Measurements from ENCODE around the gene RSRC1. TPM values are rescaled to one million over a fixed set of nuclear protein-coding genes. Genes with fewer than 3 reads are reported as not detected.

RSRC1 gene
- total RNA-seq, 4 donors from 2014 or later = 22.5 to 41.4 (median 32.9) TPM

GRCh38 chr3:158295771-158296170, 185.9 kb downstream of the RSRC1 start:
- Histone ChIP-seq H3K27ac (no peak overlapping the region), H3K27me3 (no peaks in the 10 kb centered on the region), H3K4me3 (no peak overlapping the region), H3K9me3 (no peaks in the 10 kb centered on the region), H3K36me3 (no peaks in the 10 kb centered on the region), H3K4me1 (no peaks in the 10 kb centered on the region)
- DNase-seq = no peak
- TF ChIP-seq CTCF (IDR thresholded peaks at IDR 0.05) = no peak
- no peak for TF ChIP-seq POLR2A (IDR thresholded peaks at IDR 0.05)
- WGBS, 2 donors = 59 to 76% methylated on average over 2 of the region's 2 CpGs
- intact Hi-C loops (cut with DNase I) = no loop called here

- no peaks in the 10 kb centered on the region for H3K9me3 ChIP-seq
- H3K4me3 ChIP-seq = no peak overlapping the region
- no peaks in the 10 kb centered on the region for H3K4me1 ChIP-seq
- intact Hi-C loops (cut with DNase I) = no loop called here
- H3K27ac ChIP-seq = no peak overlapping the region
- no peak for DNase-seq
- TF ChIP-seq CTCF (IDR thresholded peaks at IDR 0.05) (no peak), POLR2A (IDR thresholded peaks at IDR 0.05) (no peak)
- H3K36me3 ChIP-seq = no peaks in the 10 kb centered on the region
- no peaks in the 10 kb centered on the region for H3K27me3 ChIP-seq
Observed at GRCh38 chr3:158297940-158298339, 188.1 kb downstream of the RSRC1 start.

- H3K27ac ChIP-seq = no peak overlapping the region
- DNase-seq = no peak
- H3K4me3 ChIP-seq = no peak overlapping the region
- intact Hi-C loops (cut with DNase I) = no loop called here
- H3K4me1 ChIP-seq = no peaks in the 10 kb centered on the region
- 92 to 93% methylated on average over 8 of the region's 8 CpGs for WGBS, 2 donors
- no peaks in the 10 kb centered on the region for H3K27me3 ChIP-seq
- no peaks in the 10 kb centered on the region for H3K9me3 ChIP-seq
- TF ChIP-seq POLR2A (IDR thresholded peaks at IDR 0.05) (no peak), CTCF (IDR thresholded peaks at IDR 0.05) (no peak)
- no peaks in the 10 kb centered on the region for H3K36me3 ChIP-seq
Observed at GRCh38 chr3:158308236-158308928, 198.5 kb downstream of the RSRC1 start.

GRCh38 chr3:158312560-158313141, 202.8 kb downstream of the RSRC1 start:
- H3K27ac ChIP-seq = no peak overlapping the region
- H3K9me3 ChIP-seq = no peaks in the 10 kb centered on the region
- no peak for DNase-seq
- H3K4me3 ChIP-seq = no peak overlapping the region
- TF ChIP-seq CTCF (IDR thresholded peaks at IDR 0.05) = no peak
- TF ChIP-seq POLR2A (IDR thresholded peaks at IDR 0.05) = no peak
- no peaks in the 10 kb centered on the region for H3K36me3 ChIP-seq
- no peaks in the 10 kb centered on the region for H3K4me1 ChIP-seq
- no peaks in the 10 kb centered on the region for H3K27me3 ChIP-seq
- intact Hi-C loops (cut with DNase I) = no loop called here

- Histone ChIP-seq H3K27ac (no peak overlapping the region), H3K4me3 (no peak overlapping the region), H3K27me3 (no peaks in the 10 kb centered on the region), H3K9me3 (no peaks in the 10 kb centered on the region), H3K4me1 (no peaks in the 10 kb centered on the region), H3K36me3 (no peaks in the 10 kb centered on the region)
- DNase-seq = no peak
- intact Hi-C loops (cut with DNase I) = no loop called here
- WGBS, 2 donors = 53 to 55% methylated on average over 3 of the region's 3 CpGs
- no peak for TF ChIP-seq CTCF (IDR thresholded peaks at IDR 0.05)
- no peak for TF ChIP-seq POLR2A (IDR thresholded peaks at IDR 0.05)
Observed at GRCh38 chr3:158313338-158313927, 203.5 kb downstream of the RSRC1 start.

Measured in esophagus squamous epithelium (tissue), 5 donors.